Activated T-cell treated with anti-CD3 and anti-CD28 coated beads for 1 hour (primary cell): Measurements from ENCODE around the gene PBX1.

Source experiments
- DNase-seq: peaks from one replicate; pipeline ENCODE4 v3.0.0-alpha.2; 2020; ENCODE audit warnings: low read depth

The PBX1 gene

GRCh38 chr1:164563721-164564360 lies 4.9 kb downstream of the PBX1 start:
- no peak for DNase-seq

DNA sequence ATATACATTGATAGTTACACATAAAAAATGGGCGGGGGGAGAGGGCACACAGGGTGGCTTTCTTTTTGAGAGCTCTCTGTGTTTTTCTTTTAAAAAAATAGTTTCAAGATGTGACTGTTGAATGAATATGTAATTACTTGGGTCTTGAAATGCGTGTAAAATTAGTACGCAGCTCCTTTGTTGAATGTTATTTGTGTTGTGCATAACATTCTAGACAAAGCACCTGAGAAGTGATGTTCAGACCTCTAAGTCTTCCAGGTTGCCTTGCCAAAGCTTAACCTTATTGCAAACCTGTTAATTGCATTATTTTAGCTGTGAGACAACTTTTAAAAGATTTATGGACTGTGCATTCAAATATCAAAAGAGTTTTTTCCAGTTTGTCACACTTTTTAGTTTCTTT lies 5.4 kb downstream of the PBX1 start:
- DNase-seq: no peak

GRCh38 chr1:164565357-164565756 lies 6.4 kb downstream of the PBX1 start:
- DNase-seq: no peak

DNA sequence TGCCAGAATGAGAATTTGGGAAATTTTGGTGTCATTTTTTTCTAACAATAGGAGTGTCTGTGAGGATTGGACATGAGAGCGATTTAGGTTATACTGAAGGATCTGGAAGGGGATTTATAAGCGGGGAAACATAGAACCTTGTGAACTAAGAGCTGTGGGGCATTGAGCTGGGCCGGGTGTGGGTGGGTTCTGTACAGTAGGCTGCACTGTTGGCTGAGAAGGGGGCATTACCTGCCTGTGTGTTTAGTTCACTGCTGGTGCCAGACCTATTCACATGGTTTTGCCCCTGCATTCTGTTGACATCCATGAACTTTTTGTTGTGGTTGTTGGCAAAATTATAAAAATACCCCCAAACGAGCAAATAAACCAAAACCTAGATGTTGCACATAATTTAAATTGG lies 8.8 kb downstream of the PBX1 start:
- DNase-seq: no peak

DNA sequence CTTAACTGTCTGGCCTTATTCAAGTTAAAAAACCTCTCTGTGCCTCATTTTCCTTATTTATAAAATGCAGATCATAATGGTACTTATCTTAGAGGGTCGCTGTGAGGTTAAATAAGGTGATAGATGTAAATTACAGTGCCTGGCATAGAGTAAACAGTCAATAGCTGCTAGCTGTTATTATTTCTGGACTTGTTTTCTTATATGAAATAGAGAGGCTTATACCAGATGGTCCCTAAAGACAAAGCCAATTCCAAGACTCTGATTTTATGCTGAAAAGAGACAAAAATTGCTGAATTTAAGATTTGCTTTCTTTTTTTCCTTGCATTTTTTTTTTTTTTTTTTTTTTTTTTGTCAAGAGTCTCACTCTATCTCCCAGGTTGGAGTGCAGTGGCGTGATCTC lies 10.3 kb downstream of the PBX1 start:
- no peak for DNase-seq

GRCh38 chr1:164569866-164570265 lies 10.9 kb downstream of the PBX1 start:
- DNase-seq: no peak

- no peak for DNase-seq
Observed at GRCh38 chr1:164571333-164571732, 12.3 kb downstream of the PBX1 start.

GRCh38 chr1:164575356-164575886 lies 16.4 kb downstream of the PBX1 start:
- DNase-seq: no peak

GRCh38 chr1:164576291-164577271 lies 17.6 kb downstream of the PBX1 start:
- DNase-seq: no peak

DNA sequence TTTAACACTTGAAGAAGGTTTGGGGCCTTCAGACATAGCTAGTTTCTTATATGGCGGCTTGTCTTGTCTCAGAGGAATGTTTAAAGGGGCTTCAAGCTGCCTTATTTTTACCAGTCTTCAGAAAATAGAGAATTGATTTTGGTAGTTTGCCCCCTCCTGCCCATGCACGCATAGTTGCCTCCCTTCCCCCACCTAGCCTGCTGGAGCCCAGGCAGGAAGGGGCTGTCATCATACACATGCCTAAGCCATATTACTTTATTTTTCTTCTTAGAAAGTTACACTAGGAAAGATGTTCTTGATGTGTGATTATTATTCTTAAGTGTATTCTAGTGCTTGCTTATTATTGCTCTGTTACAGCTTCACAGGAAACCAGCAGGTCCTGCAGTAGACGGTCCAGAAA lies 18.3 kb downstream of the PBX1 start:
- DNase-seq: no peak

DNA sequence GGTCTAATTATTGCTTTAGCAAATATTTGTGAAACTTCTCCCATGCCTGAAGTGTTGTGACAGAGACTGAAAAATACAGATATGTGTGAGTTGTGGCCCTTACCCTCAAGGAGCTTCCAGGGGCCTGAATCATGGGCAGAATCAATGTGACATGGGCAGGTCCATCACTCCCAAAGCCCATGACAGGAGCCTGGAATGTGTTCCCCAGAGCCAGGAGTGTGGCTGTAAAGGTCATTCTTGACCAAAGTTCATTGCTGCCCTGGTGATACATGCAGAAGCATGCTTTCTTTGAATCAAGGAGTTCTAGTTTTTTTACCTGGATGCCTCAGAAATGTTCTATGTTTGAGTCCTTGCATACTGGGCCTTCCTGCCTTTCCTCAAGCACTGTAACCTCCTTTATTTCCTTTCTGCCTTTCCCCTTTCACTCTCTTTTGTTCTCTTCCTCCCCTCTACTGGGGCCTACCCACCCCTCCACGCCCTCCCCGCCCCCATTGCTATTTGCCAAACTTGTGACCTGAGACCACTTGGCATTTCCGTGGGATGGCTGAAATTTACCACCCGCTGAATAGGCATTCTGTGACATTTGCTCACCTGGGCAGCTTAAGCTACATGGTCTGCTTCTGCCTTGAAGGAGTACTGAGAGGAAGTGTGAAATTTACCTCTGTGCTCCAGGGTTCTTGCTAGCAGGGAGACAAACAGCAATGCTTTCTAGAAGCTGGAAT lies 19.7 kb downstream of the PBX1 start:
- no peak for DNase-seq

GRCh38 chr1:164579381-164579780 lies 20.4 kb downstream of the PBX1 start:
- DNase-seq: no peak

DNA sequence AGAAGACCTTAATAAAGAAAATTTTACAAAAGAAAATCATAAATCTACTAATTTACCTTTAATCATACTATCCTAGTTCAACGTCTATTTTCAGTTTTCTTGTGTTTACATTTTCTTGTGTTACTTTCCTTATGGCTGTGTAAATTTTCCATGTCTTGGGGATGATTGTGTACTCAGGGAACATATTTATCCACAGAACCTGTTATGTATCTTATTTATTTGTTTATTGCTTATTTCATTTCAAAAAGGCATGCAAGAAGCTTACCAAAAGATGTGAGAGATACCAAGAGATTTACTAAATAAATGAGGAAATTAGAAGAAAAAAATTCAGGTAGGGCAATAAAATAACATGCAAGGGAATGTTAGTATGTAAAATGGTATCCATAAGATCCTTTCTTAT lies 22.8 kb downstream of the PBX1 start:
- no peak for DNase-seq

GRCh38 chr1:164583196-164583595 lies 24.2 kb downstream of the PBX1 start:
- no peak for DNase-seq

DNA sequence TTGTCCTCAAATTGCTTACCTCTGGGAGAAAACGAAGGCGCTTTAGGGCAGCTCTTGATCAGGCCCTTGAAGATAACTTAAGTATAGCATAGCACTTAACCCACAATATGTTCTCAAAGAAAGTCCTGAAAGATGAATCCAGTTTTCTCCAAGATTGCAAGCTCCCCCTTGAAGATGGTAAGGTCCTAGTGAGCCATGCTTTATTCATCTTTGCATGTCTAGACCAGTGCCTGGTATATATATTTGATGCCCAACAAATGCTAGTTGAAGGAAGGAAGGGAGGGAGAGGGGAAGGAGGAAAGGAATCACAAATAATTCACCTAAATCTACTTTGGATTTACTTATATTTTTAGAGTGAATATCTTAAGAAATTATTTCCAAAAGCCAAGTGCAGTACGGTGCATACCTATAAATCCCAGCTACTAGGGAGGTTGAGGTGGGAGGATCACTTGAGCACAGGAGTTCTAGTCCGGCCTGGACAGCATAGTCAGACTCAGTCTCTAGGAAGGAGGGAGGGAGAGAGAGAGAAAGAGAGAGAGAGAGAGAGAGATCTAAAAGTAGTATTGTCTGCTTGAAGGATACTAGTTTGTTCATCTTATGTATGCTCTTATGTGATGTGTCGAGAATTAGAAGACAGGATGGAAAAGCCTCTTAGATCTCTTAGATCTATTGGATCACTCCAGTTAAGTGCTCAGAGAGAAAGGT lies 25.0 kb downstream of the PBX1 start:
- DNase-seq: no peak

DNA sequence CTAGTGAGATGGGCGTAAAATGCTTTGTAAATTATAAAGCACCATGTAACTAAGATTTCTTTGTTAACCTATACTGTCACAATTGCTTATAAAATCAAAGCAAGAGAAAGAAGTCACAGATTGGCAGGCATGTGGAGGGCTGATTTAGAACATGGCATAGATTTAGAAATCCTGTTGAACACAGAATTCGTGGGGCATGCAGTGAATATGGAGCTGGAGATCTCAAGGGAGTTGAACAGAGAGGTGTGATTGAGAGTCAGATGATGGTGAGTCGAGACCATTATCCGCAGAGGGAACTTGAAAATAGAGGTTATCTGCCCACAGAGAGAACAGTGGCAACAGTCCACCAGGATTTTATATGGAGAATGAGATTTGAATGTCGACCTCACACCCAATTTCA lies 27.6 kb downstream of the PBX1 start:
- DNase-seq: no peak

DNA sequence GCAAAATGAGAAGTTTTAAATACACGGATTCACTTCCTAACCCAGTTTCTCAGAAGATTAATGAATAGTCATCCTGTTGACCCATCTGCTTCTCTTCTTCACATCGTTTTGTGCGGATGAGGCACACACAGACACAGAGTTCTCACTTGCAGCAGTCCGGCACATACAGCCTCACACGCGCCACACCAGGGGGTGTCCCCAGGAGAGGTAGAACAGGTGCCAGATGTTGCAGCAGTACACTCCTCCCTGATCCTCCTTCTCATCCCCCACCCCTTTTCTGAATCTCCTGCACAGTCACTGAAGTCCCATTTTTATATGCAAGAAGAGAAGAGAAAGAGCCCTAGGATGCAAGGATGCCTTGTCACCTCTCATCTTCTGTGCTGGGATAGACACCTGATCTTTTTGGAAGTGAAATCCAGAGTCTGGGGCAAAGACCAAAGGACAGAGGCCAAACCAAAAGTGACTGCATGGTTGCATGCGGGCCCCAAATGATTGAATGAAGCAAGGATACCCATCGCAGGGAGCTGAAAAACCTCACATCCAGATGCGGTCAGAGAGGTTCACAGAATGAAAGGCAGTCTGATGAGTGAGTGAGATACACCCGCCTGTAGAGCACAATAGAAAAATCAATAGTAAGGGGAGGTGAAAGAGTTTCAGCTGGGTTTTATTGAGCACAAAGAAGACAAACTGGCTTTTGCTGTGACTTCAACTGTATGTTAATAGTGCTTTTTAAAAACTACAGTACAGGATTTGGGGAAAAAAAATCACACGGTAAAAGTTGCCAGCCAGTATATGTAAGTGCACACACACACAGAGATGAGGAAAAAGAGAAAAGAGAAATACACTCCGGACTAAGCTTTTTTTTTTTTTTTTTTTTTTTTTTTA lies 28.9 kb downstream of the PBX1 start:
- no peak for DNase-seq

DNA sequence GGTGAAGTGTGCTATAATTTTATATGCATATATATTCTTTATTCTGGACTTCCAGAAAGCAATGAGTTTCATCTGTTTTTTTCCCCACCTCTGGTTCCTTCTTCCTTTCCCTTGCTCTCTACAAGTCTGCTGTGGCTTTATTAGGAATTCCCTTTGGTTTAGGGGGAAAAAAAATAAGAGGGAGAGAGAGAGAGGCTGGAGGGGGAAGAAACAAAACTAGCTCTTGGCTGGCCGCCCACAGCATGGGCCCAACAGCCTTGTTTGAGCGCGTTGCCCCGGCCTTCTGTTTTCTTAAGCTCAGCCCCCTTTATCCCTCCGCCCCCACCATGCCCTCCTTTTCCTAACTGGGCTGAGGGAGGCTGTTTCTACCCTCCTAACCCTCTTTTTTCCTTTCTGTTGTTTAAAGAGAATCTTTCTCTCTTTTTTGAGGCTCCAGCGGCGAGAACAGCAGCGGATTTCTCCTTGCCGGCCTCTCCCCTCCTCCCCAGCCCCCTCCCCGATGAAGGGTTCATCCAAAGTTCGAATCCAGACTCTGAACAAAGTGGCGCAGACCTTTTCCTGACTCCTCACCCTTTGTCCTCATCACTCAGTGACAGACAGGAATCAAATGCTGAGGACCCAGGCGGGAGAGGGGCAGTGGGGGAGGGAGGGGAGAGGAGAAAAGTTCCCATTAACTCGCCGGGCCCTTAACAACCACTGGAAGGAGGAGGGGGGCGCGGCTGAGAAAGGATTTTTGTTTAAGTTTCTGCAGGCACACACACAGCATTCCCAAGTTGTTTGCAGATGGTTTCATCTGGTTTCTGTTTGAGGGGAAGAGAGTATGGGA lies 29.7 kb downstream of the PBX1 start:
- no peak for DNase-seq

- no peak for DNase-seq
Observed at GRCh38 chr1:164589408-164589807, 30.4 kb downstream of the PBX1 start.

DNA sequence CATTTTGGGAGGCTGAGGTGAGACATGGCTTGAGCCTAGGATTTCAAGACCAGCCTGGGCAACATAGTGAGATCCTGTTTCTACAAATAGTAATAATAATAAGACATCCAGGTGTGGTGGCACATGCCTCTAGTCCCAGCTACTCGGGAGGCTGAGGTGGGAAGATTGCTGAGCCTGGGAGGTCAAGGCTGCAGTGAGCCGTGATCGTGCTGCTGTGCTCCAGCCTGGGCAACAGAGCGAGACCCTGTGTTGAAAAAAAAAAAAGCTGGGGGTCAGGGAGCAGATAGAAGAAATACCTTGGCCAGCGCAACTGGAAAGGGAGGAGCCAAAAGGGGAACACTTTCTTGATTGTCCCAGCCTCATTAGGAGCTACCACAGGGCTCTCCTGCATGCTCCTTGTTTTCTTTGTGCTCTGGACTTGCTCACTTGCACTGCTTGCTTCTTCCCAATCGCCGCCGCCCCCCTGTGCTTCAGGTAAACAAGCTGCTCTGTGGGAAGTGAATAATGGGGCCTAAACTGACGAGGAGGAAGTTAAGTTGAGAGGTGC lies 31.1 kb downstream of the PBX1 start:
- no peak for DNase-seq
